22Rv1 (cell line): ENCODE measurements around the gene FAM170B.

Experiments
- CTCF ChIP-seq: fragments of 450-650 bp; IDR thresholded peaks from 2 replicates; pipeline ENCODE4 v1.5.1; 2017; ENCODE audit warnings: mild to moderate bottlenecking
- ZFX ChIP-seq: fragments of 450-650 bp; IDR thresholded peaks from 2 replicates; pipeline ENCODE4 v1.6.1; 2017; ENCODE audit warnings: antibody characterized with exemption, borderline replicate concordance

- TF ChIP-seq CTCF = no peak
- TF ChIP-seq ZFX = no peak
Observed at GRCh38 chr10:49158915-49159314, 25.1 kb upstream of the FAM170B start.
